Stimulated activated CD4-positive, alpha-beta T cell treated with anti-CD3 and anti-CD28 coated beads, Interleukin-2, amount 100 ng/mL, for 4 hours (primary cell): ENCODE data around the gene CD2.

Source experiments
- DNase-seq: peaks from one replicate; pipeline ENCODE4 v3.0.0-alpha.2; 2020; ENCODE audit warnings: low read depth

The CD2 gene

DNA sequence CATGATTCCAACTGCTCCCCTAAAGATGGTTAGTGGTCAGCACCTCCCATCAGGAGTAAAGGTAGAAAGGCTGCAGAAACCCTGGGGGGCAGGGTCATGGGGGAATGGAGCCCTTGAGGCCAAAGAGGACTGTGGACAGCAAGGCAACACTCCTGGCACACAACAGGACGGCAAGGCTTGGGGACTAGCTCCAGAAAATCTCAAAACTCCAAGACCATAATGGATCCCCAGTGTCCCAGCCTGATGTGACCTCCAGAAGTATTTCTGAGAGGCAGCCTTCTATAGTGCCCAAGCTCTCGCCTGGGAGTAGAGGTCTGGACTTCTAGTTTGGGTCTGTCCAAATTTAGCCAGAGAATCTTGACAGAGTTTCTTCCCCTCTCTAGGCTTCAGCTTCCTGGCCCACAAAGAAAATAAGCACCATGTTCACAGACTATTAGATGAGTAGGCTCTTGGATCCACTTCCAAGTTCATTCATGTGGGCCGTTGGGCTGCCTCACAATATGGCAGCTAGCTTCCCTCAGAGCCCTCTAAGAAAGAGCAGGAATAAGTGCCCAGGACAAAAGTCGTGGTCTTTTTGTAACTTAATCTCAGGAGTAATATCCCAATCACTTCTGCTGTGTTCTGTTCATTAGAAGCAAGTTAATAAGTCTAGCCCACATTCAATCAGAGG, 6.9 kb downstream of the CD2 start:
- no peak for DNase-seq

DNA sequence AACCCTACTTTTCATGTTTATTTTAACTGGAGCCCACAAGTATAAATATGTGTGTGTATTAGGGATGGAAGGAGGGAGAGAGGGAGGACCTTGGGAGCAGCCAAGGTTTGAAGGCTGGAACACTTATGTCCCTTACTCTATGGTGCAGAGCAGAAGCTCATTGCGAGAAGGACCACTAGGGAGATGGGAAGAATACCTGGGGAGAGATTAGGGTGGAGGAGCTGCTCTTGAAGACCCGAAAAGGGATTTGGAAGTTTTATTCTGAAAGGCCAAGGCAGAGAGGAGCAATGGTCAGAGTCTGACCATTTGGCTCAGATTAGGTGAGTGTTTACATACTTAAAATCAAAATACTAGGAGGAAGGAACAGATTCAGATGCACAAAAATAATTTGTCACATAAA, 8.1 kb downstream of the CD2 start:
- DNase-seq: no peak

DNA sequence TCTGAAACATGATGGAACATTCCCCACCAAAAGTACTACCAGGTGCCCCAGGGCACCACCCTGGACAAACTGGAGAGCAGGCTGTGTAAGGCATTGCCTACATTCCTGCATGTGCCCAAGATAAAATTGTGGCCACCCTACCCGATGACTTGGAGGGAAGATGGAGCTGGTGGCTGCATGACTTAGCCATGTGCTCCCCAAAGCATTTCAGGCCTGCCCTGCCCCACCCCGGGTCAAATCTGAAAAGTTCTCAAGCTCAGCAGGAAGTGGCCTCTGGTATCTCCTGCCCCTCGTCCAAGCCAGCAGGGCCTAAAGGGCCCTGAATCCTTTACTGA, 8.5 kb downstream of the CD2 start:
- no peak for DNase-seq

DNA sequence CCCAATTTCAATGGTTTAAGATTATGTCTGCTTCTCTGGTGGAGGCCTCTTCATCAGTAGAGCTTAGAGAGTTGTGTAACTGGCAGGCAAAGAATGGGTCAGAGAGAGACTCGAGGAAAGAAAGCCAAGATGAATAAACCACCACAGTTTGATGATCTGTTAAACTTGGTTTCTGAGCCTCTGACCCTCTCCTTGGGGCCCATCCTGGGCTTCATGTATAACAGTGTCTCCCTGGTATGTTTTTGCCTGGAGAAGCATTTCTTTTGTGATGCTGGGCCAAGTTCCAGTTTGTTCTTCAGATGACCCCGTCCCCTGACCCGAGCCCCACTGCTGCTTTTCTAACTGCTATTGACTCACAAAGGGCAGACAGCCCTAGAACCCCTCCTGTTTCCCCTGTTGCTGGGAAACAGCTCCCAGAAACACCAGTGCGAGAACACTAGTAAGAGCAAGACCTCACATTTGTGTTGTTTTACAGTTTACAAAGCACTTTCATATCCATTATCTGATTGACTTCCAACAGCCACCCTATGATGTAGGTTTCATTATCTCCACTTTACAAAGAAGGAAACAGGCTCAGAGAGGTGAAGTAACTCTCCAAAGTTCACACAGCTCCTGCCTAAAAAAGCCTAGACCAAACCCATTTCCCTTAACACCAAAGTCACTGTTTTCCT, 9.0 kb downstream of the CD2 start:
- DNase-seq: no peak

DNA sequence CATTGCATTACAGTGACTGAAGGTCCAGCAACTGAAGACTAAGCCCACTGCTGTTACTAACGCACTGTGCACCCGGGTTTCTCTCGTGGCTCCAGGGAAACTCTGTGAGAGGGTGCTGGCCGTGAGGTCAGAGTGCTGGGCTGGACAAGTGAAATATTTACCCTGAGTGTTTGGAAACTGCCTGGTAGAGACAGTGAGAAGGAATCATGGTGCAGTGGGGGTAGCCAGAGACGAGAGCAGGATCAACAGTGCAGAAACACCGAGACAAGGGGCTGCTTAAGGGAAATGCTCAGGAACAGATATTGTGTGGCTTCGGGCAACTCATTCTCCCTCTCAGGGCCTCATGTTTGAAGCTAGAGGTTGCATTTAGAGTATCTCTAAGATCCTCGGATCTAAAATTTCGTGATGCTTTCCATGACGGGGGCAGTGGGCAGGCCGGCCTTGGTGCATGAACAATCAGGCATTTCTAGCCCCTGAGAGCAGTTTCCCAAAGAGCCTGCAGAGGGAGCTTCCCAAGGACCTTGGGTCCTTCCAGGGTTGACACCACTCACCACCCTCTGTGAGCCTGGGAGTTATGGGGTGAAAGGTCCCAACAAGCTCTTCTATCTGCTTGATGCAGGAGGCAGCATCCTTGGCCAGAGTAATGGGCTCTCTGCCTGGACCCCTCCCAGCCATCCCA, 9.7 kb downstream of the CD2 start:
- DNase-seq: no peak

DNA sequence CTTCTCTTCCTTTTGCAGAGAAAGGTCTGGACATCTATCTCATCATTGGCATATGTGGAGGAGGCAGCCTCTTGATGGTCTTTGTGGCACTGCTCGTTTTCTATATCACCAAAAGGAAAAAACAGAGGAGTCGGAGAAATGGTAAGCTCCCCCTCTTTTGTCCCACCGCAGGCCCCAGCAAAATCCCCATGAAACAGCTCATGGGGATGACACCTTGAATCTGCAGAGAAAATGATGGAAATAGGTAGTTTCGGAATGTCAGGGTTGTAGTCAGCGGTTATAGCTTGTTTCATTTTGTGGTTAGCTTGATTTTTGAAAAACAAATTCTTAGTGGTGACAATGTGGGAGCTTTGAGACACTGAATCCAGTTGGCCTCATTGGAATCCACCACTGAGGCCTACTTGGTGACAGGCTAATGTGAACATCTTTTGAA, 10.3 kb downstream of the CD2 start:
- no peak for DNase-seq

DNA sequence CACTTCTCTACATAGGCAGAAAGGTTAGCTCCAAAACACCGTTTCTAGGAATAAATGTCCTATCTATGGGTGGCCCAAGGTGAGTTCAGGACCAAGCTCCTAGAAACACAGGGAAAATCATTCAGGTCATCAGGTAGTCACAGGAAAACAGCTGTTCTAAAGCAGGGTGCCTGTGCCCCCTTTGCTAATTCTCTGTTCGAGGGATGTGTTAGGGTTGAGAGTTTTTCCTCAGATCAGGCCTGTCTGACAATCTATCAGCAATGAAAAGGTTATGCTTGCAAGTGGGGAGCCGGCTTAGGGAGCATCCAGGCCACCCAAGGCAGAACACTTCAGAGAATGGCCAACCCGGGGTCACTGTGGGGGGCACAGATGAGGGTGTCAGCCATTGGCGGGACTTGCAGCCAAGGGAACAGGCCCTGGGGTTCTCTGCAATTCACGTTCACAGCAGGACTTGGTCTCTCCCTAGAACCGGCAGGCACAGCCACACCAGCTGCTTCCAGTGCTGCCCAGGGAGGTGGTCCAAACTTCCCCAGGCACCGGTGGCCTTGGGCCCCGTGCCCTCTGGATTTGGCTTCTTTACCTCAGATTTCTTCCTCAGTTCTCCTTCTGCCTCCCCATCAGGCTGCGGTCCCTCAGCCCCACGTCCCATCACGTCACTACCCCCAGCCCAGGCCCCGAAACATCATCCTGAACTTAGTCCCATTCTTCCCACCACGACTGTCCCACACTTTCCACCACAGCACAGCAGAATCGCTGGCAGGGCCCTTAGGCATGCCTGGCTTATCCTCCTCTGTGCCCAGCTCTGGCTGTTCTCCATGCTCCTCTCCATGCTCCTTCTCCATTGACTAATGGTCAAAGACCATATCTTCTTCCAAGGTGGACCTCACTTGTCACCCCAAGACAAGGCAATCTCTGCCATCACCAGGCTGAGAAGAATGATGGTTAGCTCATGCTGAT, 11.0 kb downstream of the CD2 start:
- no peak for DNase-seq

DNA sequence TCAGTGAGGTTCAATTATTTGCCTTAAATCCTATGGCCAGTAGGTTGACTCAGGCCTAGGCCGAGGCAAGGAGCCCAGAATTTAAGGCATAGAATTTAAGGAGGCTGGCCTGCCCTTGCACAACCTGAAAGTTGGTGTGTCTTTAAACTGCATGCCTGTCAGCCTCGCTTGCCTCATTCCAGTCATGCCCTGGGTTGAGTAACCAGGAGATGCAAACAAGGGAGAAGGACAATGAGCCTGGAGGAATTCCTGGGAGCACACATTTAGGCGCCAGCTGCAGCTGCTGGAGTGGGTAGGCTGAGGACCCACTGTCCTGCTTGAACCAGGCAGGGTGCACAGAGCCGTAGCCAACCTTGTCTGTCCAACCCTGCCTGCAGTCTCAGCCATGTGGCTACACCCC, 11.7 kb downstream of the CD2 start:
- DNase-seq: no peak

DNA sequence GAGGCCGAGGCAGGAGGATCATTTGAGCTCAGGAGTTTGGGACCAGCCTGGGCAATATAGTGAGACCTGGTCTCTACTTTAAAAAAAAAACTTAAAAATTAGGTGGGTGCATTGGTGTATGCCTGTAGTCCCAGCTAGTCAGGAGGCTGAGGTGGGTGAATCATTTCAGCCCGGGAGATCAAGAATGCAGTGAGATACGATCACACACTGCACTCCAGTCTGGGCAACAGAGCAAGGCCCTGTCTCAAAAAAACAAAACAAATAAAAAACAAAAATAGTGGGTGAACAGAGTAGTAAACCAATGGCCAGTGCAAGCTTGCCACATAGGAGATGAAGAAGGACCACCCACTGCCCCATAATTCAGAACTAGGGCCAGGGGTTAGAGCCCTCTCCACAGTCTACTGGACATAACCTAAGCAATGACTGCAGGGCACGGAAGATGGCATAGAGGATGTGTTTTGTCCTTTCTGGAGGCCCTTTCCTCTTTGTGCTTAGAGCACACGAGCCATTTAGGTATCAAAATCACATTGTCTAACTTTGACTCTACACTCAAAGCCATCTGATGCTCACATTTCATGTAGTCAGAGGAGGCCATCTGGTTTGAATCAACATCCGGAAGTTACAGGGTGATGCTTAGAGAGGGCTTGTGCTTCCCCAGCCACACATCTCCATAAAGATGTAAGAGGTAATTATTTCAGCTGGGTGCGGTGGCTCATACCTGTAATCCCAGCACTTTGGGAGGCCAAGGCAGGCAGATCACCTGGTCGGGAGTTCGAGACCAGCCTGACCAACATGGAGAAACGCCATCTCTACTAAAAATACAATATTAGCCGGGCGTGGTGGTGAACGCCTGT, 12.6 kb downstream of the CD2 start:
- DNase-seq: no peak

DNA sequence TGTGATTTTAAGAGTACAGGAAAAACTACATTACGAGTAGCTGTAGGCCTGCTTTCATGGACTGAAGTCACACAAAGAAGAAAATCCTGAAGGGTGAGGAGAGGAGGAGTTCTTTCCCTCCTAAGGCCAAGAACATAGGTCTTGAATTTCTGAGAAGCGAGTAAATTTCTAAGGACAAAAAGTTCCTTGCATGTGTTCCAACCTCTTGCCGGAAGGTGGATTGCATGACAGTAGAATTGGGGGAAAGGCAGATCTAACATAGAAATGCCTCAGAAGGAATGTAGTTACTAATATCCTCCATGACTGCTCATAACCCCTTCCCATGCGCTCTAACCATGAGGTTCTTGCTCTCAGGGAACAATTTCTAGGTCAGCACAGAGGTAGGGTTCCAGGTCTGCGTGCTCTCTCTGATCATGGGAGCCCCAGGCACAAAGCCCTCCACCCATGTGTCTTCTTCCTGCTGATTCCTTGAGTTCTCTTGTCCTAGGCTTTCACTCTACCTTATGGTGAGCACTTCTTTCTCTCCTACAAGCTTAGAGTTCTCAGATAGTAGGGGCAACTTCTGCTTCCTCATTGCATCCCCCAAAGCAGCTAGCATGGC, 13.7 kb downstream of the CD2 start:
- DNase-seq: no peak

DNA sequence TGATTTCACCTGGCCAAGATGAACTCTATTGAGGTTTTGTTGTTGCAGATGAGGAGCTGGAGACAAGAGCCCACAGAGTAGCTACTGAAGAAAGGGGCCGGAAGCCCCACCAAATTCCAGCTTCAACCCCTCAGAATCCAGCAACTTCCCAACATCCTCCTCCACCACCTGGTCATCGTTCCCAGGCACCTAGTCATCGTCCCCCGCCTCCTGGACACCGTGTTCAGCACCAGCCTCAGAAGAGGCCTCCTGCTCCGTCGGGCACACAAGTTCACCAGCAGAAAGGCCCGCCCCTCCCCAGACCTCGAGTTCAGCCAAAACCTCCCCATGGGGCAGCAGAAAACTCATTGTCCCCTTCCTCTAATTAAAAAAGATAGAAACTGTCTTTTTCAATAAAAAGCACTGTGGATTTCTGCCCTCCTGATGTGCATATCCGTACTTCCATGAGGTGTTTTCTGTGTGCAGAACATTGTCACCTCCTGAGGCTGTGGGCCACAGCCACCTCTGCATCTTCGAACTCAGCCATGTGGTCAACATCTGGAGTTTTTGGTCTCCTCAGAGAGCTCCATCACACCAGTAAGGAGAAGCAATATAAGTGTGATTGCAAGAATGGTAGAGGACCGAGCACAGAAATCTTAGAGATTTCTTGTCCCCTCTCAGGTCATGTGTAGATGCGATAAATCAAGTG, 14.3 kb downstream of the CD2 start:
- DNase-seq: no peak

DNA sequence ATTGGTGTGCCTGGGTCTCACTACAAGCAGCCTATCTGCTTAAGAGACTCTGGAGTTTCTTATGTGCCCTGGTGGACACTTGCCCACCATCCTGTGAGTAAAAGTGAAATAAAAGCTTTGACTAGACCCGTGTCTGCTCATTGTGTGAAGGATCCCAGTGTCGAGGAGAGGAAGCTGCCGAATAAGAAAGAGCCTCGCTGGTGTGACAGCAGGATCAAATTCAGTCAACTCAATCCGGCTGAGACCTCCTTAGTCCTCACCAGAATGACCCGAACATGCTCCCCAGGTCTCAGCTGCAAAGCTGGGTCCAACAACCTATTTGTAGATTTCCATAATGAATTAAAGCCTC, 14.8 kb downstream of the CD2 start:
- DNase-seq: no peak

DNA sequence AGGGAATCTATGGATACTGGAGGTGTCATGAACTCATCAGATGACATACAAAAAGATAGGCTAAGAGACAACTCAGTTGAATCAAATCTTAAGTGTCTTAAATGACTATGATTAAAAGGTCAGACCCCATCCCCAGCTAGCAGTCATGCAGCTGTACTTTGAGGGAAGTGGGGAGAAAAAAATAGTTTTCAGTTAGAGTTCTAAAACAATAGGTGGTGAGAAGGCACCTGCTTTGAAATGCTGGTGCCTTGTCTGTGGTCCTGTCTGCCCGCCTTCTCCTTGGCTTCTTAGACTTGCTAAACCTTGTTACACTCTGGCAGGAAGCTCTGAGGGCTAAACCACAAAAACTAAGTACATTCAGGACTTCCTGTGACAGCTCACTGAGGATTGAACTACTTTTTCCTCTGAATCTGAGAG, 15.3 kb downstream of the CD2 start:
- DNase-seq: peak; percentile 70

DNA sequence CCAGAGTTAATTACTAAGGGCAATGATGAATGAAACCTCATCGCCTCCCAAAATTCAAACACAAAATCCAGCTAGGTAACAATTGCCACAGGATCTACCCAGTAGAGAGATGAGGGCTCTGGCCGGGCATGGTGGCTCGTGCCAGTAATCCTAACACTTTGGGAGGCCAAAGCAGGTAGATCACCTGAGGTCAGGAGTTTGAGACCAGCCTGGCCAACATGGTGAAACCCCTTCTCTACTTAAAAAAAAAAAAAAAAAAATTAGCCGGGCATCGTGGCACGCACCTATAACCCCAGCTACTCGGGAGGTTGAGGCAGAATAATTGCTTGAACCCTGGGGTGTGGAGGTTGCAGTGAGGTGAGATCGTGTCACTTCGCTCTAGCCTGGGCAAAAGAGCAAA, 15.8 kb downstream of the CD2 start:
- no peak for DNase-seq

DNA sequence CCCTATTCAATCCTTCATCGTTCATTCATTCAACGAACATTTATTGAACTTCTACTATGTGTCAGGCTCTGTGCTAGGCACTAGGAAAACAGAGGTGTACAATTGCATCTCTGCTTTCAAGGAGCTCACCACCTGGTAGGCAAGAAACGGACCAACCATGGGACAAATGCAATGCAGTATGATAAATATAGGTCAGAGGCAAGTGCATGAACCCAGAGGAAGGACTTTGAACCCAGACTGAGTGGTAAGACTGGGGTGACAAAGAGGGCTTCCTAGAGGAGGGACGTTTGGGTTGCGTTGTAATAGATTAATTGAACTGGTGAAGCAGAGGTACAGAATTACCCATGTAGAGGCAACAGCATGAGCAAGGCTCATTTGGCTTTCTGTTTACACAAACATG, 16.4 kb downstream of the CD2 start:
- no peak for DNase-seq

DNA sequence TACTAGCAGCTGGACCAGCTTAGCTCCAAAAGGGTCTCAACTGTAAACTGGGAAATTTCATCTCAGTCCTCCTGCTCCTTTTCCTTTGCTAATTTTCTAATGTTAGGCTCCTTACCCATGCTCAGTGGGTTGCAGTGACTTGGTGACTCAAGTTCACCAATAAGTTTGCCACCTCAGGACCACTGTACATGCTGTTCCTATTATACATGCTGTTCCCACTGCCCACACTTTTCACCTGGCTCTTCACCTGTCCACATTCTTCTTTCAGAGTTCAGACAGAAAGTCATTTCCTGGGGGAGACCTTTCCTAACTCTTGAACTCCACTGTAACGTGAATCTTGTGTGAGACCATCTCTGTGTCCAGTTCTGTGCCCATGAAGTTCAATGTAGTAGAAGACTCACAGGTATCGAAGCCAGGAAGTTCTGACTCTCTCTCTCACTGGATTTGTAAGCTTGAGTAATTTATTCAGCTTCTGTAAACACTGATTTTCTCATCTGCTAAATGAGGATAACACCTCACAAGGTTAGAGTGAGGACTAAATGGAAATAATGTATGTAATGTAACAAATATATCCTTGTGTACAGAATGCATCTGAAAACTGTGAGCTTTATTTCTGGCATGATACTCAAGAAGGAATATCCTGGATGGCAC, 17.9 kb downstream of the CD2 start:
- DNase-seq: no peak

DNA sequence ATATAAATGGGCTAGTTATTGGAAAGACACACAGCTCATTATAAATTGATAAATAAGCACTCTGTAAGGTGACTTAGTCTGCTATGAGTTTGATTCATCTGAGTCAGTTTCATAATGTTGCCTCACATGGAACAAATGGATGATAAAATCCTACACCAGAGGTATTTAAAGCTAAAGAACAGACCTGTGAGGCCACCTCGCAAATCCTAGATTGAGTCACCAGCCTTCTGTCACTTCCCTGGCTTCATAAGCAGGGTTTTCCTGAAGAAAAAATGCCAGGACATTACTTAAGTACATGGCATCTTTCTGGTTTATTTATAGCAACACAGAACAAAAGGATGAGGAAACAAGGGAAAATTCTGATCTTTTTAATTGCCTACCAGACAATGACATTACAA, 18.4 kb downstream of the CD2 start:
- DNase-seq: no peak

DNA sequence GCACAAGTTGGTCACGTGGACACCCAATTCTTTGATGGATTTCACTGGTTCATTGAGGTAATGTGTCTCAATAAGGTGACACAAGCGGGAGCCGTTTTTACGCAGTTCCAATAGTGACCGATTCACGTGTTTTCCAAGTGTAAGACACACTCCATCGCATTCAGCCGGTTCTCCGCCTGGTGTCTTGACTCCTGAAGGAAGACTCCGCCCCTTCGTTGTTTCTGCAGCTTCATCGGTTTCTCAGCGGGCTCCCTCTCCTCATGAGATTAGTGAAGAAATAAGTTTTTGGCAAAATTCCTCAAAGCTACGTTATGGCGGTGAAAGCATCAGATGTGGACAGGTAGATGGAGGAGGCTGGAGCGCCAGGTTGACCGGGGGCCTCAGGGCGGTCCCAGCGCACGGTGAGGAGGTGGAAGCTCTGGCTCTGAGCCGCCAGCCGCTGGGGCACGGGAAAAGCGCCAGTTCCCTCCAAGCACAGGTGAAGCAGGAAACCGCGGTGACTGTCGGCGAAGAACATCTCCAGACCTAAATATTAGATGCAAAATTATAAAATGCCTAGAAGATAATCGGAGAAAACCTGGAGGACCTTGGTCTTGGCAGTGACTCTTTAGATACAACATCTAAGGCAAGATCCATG, 21.0 kb downstream of the CD2 start:
- DNase-seq: no peak
